ENCODE measurements around the gene TMEM119.
A peak's percentile ranks its signal among the peaks of the same experiment; 100 is the strongest.
"Not testable (repeated sequence)": the region's sequence is repeated elsewhere in the genome, so short reads cannot be mapped to it uniquely, and the experiment has no call there.

TMEM119 gene

DNA sequence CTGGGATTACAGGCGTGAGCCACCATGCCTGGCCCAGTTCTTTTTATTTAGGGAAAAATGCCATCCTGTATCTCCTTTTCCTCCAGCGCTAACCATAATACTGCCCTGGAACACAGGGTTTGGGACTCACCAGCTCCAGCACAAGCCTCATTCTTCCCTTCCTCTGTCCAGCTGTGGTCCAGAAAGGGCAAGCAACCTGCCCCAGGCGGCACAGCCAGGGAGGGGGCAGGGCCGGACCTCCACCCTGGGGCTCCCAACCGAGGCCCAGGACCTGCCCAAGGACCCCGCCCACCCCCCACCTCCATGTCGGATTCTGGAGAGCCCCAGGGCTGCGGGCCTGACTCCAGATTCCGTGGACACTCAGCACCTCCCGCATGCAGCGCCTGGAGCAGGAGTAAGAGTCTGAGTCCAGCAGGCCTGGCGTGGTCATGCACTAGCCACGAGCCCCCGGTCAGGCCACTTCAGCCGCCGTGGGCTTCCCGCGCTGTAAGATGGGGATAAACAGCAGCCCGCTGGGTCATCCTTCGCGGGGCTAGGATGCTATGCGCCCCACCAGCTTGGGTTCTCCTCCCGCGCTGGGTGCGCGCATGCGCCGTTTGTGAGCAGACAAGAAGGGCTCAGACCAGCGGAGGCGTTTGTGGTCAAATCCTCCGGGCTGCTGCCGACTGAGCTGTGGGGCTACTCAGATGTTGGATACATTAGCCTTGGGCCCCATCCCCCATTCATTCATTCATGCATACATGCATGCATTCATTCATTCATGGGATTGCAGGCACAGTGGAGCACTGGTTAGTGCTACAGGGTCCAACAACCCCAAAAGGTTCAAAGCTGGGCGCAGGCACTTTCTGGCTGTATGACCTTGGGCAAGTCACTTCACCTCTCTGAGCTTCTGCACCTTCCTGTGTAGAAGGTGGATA lies 16.3 kb downstream of the TMEM119 start:
- no peak for DNase-seq

DNA sequence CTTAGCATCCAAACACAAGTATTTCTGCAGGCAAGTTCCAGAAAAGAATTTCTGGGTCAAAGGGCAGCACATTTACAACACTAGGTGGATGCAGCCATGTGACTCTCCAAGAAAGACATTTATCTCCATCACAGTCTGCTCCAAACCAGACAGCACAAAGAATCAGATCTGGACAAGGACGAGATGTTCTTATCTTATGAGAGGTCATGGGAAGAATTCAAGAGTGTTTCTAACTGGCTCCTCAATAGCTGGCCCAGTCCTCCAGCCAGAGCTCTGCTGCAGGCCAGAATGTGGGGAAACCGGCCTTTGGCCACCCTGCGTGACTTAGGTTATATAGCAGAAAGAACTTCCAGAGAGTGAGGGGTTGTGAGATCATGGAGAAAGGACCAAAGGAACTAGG lies 17.4 kb downstream of the TMEM119 start:
- DNase-seq = no peak

DNA sequence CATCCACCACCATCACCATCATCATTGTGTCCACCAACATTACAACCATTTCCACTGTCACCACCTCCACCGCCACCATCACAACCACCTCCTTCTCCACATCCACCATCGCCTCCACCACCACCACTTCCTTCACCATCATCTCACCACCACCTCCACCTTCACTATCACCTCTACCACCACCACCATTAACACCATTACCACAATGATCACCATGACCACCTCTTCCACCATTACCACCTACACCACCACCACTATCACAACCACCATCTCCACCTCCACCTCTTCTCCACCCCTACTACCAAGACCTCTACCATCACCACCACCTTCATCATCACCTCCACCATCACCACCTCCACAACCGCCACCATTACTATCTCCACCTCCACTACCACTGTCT lies 19.1 kb downstream of the TMEM119 start:
- DNase-seq = no peak

DNA sequence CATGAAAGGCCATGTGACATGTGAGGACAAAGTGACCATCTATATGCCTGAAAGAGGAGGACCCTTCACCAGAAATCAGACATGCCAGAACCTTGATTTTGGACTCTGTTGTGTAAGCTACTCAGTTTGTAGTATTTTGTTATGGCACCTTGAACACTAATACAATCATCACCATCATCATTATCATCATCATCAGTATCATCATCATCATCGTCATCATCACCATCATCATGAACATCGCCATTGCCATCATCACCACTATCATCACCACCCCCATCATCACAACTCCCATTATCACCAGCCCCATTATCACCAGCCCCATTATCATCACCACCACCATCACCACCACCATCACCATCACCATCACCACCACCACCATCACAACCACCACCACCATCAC lies 19.6 kb downstream of the TMEM119 start:
- no peak for DNase-seq

DNA sequence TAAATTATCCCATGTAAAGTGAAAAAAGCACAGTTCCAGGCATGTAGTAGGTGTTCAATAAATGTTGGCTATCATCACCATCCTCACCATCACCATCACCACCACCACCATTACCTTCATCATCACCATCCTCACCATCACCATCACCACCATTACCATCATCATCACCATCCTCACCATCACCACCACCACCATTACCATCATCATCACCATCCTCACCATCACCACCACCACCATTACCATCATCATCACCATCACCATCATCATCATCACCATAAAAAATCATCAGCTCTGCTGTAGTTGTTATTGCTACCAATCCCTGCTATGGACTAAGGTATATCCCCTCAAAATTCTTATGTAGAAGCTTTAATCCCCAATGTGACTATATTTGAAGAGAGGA lies 20.4 kb downstream of the TMEM119 start:
- DNase-seq = no peak

DNA sequence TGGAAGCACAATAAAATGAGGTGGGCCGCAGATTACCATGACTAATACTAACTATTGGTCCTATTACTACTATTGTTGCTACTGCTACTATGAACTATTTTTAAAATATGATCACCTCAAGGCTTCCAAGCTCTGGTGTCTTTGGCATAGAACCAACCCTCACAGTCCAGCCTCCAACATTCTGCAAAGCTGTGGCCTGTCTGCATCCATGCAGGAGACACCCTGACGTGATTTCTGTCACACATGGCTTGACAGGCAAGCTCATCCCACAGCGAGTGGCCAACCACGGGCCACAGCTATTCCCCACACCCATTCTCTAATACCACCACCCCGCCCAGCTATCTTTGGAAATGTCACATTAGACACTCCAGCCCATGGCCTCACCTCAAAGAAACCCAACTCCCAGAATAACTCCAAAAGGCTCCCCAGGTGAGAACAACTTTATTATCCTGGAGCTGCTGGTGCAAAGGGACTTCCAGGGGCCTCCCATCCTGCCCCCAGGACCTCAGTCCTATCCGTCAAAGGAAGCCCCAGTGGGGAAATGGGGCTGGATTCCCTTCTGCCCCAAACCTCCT lies 21.1 kb downstream of the TMEM119 start:
- no peak for DNase-seq

DNA sequence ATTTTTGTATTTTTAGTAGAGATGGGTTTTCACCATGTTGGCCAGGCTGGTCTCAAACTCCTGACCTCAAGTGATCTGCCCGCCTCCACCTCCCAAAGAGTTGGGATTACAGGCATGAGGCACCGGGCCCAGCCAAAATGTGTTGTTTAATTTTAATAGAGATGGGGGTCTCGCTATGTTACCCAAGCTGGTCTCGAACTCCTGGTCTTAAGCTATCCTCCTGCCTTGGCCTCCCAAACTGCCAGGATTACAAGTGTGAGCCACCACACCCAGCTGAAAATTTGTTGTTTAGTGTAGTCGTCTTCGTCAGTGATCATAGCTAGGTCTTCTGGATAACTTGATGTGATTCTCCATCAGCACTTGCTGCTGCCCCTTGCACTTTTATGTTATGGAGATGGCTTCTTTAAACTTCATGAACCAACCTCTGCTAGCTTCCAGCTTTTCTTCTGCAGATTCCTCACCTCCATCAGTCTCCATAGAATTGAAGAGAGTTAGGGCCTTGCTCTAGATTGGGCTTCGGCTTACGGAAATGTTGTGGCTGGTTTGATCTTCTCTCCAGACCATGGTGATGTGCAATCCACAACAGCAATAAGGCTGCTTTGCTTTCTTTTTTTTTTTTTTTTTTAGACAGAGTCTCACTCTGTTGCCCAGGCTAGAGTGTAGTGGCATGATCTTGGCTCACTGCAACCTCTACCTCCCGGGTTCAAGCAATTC lies 22.5 kb downstream of the TMEM119 start:
- DNase-seq = no peak

DNA sequence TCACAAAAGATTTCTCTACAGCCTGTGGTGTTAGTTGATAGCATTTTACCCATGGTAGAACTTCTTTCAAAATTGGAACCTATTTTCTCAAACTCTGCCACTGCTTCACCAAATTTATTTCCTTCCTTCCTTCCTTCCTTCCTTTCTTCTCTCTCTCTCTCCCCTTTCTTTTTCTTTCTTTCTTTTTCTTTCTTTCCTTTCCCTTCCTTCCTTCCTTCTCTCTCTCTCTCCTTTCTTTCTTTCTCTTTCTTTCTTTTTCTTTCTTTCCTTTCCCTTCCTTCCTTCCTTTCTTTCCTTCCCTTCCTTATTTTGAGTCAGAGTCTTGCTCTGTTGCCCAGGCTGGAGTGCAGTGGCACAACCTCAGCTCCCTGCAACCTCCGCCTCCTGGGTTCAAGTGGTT lies 23.6 kb downstream of the TMEM119 start:
- not testable (repeated sequence) for DNase-seq

DNA sequence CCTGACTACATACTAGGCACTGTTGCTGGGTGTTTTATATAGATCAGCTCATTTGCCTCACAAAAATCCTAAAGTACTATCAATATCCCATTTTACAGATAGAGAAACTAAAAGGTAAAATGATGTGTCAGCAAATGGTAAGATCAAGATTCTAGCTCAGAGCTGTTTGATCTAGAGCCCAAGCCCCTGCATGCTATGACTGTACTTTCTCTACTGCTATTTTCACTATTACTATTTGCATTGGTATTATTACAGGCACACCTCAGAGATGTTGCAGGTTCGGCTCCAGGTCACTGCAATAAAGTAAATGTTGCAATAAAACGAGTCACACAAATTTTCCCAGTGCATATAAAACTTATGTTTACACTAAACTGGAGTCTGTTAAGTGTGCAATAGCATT lies 24.6 kb downstream of the TMEM119 start:
- peak in 1 of 2 experiments; percentile 38 for DNase-seq

DNA sequence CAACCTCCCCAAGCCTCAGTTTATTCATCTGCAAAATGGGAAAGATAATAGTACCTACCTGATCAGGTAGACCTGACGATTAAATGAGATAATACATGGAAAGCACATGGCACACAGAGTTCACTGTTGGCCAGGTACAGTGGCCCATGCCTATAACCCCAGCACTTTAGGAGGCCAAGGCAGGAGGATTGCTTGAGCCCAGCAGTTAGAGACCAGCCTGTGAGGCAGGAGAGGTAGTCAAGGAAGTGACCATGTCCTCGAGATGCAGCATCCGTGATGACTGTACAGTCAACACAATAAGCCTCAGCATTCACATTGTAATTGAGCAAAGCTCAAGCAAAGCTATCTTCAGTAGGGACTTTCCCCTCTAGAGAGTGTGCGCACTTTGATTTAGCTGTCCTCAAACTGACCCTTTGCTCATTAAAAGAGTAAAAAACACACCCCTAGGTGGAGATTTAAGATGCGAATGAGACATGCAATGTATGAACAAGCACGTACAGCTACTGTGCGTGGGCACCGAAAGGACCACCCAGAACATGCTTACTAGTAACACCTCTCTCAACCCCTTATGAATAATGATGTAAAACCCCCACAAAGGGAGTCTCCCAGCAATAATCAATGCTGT lies 25.6 kb downstream of the TMEM119 start:
- DNase-seq = peak in 1 of 2 experiments; percentile 17

DNA sequence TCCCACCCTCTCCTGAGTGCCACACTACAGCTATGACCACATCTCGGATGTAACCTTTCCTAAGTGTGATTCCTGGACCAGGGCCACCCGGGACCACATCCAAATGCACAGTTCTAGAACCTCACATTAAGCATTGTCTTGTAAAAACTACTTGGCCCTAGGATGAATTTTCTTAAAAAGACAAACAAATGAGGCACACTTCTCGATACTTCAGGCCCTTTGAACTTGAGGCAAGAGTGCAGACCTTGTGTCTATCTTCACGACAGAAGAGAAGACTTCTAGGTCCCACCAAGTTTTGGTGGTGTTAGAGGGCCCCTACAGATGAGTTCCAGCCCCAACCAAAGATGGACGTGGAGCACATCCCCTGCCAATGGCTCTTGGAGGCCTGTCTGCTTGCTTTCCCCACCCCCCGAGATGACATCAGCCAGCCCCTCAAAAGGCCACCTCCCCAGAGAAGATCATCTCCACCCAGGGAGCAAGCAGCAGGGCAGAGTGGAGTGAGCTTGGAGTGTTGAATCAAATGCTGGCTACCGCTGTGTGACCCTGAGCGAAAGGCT lies 26.2 kb downstream of the TMEM119 start:
- peak in 1 of 2 experiments; percentile 13 for DNase-seq

DNA sequence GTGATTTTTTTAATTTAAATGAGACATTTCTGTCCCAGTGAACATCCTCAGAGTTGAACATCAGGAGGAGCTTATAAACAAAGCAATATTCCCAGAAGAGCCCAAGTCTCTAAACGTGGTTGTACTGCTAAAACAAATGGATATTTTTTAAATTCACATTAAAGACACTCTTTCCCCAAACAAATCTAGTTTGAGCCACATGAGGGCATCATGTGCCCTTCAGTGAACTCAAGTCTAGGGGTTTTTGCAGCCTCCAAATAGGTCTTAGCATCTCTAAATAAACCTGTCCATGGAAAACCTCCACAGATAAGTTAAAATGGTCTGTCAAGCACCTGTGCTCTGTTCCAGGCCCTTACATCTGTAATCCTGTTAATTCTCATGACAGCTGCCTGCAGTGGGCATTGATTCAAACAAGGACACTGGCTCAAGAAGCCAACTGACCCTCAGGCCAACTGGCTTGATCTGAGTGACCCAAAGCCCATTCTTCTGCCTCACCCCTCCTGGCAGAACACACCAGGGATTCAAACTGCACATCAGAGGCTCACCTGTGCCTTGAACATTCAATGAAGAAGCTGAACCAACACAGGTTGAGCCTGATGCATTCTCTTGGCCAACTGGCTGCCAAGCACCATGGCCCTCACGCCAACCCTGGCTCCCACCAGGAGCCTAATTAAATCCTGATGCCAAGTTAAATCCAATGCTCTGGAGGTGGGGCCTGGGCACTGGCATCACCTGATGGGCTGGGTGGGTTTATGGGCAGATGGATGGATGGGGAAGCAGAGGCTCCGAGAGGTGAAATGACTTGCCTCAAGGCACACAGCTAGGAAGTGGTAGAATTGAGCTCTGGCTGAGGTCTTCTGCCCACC lies 26.9 kb downstream of the TMEM119 start:
- DNase-seq = peak in 1 of 2 experiments; percentile 14

DNA sequence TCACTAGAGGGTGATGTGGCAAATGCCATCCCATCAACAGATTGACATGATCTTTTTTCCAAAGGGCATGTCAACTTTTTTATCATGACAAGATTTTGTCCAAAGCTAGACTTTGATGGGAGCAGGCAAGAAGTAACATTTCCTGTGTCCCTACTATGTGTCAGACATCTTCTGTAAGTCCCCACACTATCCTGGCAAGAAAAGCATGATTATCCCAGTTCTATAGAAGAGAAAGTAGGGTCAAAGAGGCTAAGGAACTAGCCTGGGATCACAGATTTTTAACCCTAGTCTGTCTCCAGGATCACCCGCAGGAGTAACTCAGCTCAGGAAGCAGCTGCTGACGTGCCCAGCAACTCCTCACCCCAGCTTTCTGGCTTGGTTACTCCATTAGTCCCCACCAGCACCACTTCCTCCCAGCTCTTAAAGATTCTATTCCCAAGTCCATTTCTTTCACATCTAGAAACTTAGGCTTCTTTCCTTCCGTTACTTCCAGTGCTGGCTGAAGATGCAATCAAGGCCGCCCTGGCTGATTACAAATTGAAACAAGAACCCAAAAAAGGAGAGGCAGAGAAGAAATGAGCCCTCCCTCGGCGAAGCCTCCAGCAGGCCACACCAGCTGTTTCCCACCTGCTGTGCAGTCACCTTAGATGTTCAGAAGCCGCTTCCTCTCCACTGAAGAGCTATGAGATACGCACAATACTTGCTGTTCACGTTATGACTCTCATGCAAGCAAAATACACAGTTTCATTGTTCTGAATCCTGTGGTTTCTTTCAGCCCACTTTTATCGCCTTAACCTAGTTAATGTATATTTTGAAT lies 29.3 kb downstream of the TMEM119 start:
- peak; percentile 71 to 76 for DNase-seq

DNA sequence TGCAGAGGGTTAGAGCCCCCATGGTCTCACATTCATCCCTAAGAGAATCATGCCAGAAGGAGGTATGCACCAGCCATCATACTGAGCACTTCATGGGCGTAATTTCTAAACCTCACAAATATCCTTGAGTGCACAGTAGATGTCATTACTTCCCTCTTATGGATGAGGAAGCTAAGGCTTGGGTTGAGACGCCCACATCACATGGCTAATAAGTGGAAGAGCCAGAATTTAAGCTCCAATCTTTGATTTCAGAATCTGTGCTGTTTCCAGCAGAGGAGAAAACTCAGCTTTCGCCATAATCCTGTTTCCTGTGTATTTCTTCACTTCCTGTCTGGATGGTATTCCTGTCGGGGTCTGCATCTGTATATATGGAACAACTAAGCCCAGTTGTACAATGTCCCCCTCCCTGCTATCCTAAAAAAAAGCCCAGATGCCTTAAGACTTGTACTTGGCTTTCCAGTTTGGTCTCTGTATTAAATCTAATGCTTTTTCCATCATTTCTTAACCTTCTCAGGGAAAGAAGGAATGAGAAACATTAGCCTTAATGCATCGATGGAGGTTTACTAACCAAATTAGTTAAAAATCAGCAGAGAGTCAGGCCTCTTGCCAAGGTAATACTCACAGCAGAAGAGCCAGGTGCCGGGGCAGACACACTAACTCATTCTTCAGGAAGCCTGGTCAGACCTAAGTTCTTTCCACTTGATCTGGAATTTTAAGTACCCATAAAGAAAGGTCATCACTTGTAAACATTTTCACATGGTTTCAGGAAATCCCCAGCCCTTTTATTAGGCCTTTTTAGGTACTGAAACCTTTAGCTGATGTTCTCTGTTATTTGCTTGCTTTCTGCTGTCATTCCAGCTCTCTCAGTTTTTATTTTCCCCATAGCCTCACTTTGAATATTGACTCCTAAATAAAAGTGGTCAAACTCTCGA lies 30.2 kb downstream of the TMEM119 start:
- DNase-seq = peak in 1 of 2 experiments; percentile 1

DNA sequence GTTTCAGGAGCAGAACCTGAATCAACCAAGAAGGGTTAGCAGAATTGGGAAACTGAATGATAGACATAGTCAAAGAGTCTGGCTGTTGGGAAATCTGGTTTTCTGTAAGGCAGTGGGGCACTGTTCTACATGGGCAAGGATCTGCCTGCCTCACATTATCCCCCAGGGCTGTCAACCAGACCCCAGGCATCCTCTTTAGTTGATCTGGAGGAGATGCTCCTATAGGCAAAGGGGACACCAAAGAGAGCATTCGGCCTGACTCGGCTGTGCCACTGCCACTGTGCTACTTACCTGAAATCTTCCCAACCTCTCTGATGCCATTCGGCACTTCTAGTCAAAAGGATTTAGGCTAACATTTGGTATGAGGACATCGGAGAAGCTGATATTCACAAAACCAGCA lies 31.4 kb downstream of the TMEM119 start:
- peak in 1 of 2 experiments; percentile 14 for DNase-seq

DNA sequence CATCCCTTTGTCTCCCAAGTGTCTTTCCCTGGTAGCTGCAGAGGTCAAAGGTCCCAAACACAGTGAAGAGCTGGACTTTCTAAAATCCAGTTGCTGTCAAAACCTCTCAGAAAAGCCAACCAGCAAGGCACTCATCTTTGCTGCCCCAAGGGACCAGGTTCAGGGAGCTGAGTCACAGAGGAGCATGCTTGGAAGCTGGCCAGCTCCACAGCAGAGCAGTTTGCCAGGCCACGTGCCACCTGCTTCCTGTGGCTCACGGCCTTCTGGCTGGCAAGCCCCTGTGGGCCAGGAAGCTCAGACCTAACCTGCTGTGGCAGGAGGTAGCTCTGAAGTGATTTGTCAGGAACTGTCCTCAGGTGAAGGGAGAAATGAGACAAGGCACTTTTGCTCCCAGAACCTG lies 31.9 kb downstream of the TMEM119 start:
- peak; percentile 54 to 71 for DNase-seq

DNA sequence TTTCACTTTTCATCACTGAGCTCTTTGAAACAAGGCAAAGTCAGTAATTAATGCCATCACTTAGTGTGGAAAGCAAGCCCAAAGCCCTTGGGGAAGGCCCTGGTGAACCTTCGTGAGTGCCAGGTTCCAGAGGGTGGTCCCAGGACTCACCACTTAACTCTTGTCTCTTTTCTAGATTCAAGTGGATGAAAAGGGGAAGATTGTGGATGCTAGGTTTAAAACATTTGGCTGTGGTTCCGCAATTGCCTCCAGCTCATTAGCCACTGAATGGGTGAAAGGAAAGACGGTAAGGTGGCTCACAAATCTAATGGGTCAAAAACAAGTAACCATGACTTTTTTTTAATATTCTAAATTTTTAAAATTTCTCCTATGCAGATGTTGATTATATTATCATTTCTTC lies 32.7 kb downstream of the TMEM119 start:
- no peak for DNase-seq

DNA sequence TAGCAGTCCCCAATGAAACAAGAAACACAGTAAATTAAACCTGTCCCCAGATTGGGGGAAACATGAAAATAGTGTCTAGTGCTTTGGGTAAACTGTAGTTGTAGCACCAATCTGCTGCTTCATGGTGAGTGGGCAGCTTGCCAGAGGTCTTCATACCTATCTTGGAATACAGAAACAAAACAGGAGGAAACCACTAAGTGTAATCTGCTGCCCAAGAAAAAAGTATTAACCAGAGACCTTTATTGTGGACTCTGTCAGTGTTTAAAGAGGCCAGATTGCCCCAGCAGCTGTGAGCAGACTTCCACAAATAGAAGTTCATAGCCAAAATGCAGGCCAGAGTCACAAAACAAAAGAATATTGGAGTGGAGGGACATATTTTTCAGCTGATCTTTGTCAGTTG lies 33.2 kb downstream of the TMEM119 start:
- DNase-seq = no peak

DNA sequence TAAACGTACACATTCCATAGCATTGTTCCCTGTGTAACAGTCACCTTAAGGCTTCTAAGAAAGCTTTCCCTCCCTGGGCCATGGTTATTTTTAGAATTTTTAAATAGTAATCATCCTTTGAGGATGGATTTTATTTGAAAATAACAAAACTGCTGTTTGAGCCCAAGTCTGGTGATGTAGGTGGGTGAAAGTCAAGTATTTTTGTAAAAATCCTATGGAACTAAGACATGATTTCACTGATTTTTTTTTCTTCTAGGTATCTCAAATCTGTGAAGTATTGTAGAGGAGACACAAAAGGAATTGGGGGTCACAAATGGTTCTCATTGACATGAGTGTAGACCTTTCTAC lies 34.1 kb downstream of the TMEM119 start:
- no peak for DNase-seq
